WTC11 (cell line): ENCODE data around the gene RFX4. TPM values are rescaled to one million over a fixed set of nuclear protein-coding genes. Genes with fewer than 3 reads are reported as not detected.

Source experiments
- ATAC-seq: fragments of 200-7000 bp; cut with Tn5 transposase; 2 replicates; pipeline ENCODE4 v1.10.0; 2021; ENCODE audit warnings: mild to moderate bottlenecking, moderate library complexity
- CTCF ChIA-PET: fragments of 300-600 bp; sonication (Branson Sonifier 250); formaldehyde crosslinking; loops from one replicate; lab custom pipeline; 2021; ENCODE audit warnings: antibody characterized with exemption; lab: Charles Lee
- POLR2A ChIA-PET: fragments of 350-600 bp; sonication (Branson Sonifier 250); formaldehyde crosslinking; loops from one replicate; lab custom pipeline; 2021; ENCODE audit warnings: antibody characterized with exemption; lab: Charles Lee
- DNase-seq: peaks from one replicate; pipeline ENCODE4 v3.0.0; 2021; ENCODE audit warnings: low spot score
- H3K27ac Mint-ChIP-seq: 2 replicates; pipeline ENCODE4 v1.8.0; 2021; ENCODE audit warnings: mixed read lengths
- H3K27me3 Mint-ChIP-seq: 2 replicates; pipeline ENCODE4 v1.8.0; 2021; ENCODE audit warnings: low read depth, mild to moderate bottlenecking, moderate library complexity, mixed read lengths
- H3K36me3 Mint-ChIP-seq: 2 replicates; pipeline ENCODE4 v1.8.0; 2021; ENCODE audit warnings: mixed read lengths
- H3K4me1 Mint-ChIP-seq: 2 replicates; pipeline ENCODE4 v1.8.0; 2022; ENCODE audit warnings: mixed read lengths
- H3K4me3 Mint-ChIP-seq: 2 replicates; pipeline ENCODE4 v1.8.0; 2021; ENCODE audit warnings: mild to moderate bottlenecking, moderate library complexity, mixed read lengths
- H3K9me3 Mint-ChIP-seq: 2 replicates; pipeline ENCODE4 v1.8.0; 2021; ENCODE audit warnings: mixed read lengths
- CDX4 ChIP-seq: fragments of 250-450 bp; sonication (Bioruptor Pico); IDR thresholded peaks from 2 replicates; pipeline ENCODE4 v1.9.0; 2021; ENCODE audit warnings: moderate library complexity, mild to moderate bottlenecking, inconsistent platforms, borderline replicate concordance
- CTCF ChIP-seq: fragments of 200-600 bp; IDR thresholded peaks from 2 replicates; pipeline ENCODE4 v1.8.0; 2022; ENCODE audit warnings: antibody characterized with exemption
- EMX1 ChIP-seq: fragments of 250-450 bp; sonication (Bioruptor Pico); IDR thresholded peaks from 2 replicates; pipeline ENCODE4 v1.8.0; 2021; ENCODE audit warnings: mild to moderate bottlenecking
- FOXP1 ChIP-seq: sonication (generic); formaldehyde crosslinking; IDR thresholded peaks from 2 replicates; pipeline ENCODE4 v1.8.0; 2022; ENCODE audit warnings: missing genetic modification reagents, mild to moderate bottlenecking, moderate library complexity, borderline replicate concordance
- NR1H2 ChIP-seq: sonication (generic); formaldehyde crosslinking; IDR thresholded peaks from 2 replicates; pipeline ENCODE4 v1.9.0; 2021; ENCODE audit warnings: mild to moderate bottlenecking, moderate library complexity, missing genetic modification reagents
- NR3C1 ChIP-seq: sonication (generic); formaldehyde crosslinking; conservative IDR thresholded peaks from 2 replicates; pipeline ENCODE4 v1.8.1; 2023; ENCODE audit warnings: low read depth, mild to moderate bottlenecking, missing genetic modification reagents
- PRRX2 ChIP-seq: fragments of 250-450 bp; sonication (Bioruptor Pico); IDR thresholded peaks from 2 replicates; pipeline ENCODE4 v1.8.0; 2021; ENCODE audit warnings: mild to moderate bottlenecking
- RELA ChIP-seq: sonication (generic); formaldehyde crosslinking; IDR thresholded peaks from 2 replicates; pipeline ENCODE4 v1.8.1; 2022; ENCODE audit warnings: missing genetic modification reagents, mild to moderate bottlenecking, borderline replicate concordance
- SMAD4 ChIP-seq: sonication (generic); formaldehyde crosslinking; IDR thresholded peaks from 2 replicates; pipeline ENCODE4 v1.8.0; 2022; ENCODE audit warnings: mild to moderate bottlenecking, missing genetic modification reagents
- STAT6 ChIP-seq: sonication (generic); formaldehyde crosslinking; conservative IDR thresholded peaks from 2 replicates; pipeline ENCODE4 v1.8.1; 2023; ENCODE audit warnings: mild to moderate bottlenecking, low read depth, missing genetic modification reagents, moderate library complexity
- ZBTB21 ChIP-seq: sonication (generic); formaldehyde crosslinking; IDR thresholded peaks from 2 replicates; pipeline ENCODE4 v1.8.1; 2023; ENCODE audit warnings: mild to moderate bottlenecking, missing genetic modification reagents, borderline replicate concordance
- ZNF423 ChIP-seq: fragments of 250-450 bp; sonication (Bioruptor Pico); IDR thresholded peaks from 2 replicates; pipeline ENCODE4 v2.1.2; 2022; ENCODE audit warnings: mild to moderate bottlenecking, moderate library complexity
- total RNA-seq: library from RNA; stranded (reverse); gene quantifications from 3 replicates; pipeline ENCODE4 v1.2.3, GENCODE V29; 2021
- TF ChIP-seq, protein P1 (sequence below): sonication (generic); formaldehyde crosslinking; conservative IDR thresholded peaks from 2 replicates; pipeline ENCODE4 v1.8.1; 2022; ENCODE audit warnings: mild to moderate bottlenecking, missing genetic modification reagents
- TF ChIP-seq, protein P2 (sequence below): sonication (generic); formaldehyde crosslinking; IDR thresholded peaks from 2 replicates; pipeline ENCODE4 v1.8.1; 2022; ENCODE audit warnings: missing genetic modification reagents, borderline replicate concordance
- TF ChIP-seq, protein P3 (sequence below): fragments of 250-450 bp; sonication (Bioruptor Pico); conservative IDR thresholded peaks from 2 replicates; pipeline ENCODE4 v1.9.0; 2021; ENCODE audit warnings: mild to moderate bottlenecking
- TF ChIP-seq, protein P4 (sequence below): sonication (generic); formaldehyde crosslinking; IDR thresholded peaks from 2 replicates; pipeline ENCODE4 v1.8.1; 2023; ENCODE audit warnings: mild to moderate bottlenecking, missing genetic modification reagents
- TF ChIP-seq, protein P5 (sequence below): sonication (generic); formaldehyde crosslinking; IDR thresholded peaks from 2 replicates; pipeline ENCODE4 v1.8.0; 2022; ENCODE audit warnings: mild to moderate bottlenecking, missing genetic modification reagents
- TF ChIP-seq, protein P6 (sequence below): sonication (generic); formaldehyde crosslinking; IDR thresholded peaks from 2 replicates; pipeline ENCODE4 v1.8.0; 2023; ENCODE audit warnings: missing genetic modification reagents, mild to moderate bottlenecking, borderline replicate concordance
- TF ChIP-seq, protein P7 (sequence below): sonication (generic); formaldehyde crosslinking; IDR thresholded peaks from 2 replicates; pipeline ENCODE4 v1.8.1; 2022; ENCODE audit warnings: mild to moderate bottlenecking, missing genetic modification reagents, moderate library complexity, borderline replicate concordance

Gene RFX4
- total RNA-seq, 1 experiment from 2014 or later: 0.26 TPM

DNA sequence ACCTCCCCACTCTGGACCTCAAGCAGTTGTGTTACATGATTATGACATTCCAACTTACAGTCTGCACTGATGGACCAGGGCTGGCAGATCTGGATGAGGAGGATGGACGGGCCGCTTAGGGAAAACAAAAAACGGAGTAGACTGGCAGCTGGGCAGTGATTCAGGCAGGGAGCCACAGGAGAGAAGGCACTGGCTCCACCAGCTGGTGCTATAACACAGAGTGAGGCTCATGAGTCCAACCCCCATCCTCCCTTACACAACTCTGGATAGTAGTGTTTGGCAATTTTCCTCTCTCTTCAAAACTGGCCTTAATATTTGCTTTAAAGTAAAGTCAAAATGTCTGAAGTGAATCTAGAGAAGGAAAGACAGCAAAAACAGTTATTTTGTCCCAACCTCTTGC is 181.9 kb downstream of the RFX4 start:
- no peak for DNase-seq
- H3K4me1 Mint-ChIP-seq: peaks cover 67% of the 10 kb centered on the region
- ChIA-PET POLR2A (no interaction called here), CTCF (no interaction called here)
- H3K9me3 Mint-ChIP-seq: no peaks in the 10 kb centered on the region; the same call in 1 of the 2 replicates
- TF ChIP-seq EMX1: no peak
- no peak for TF ChIP-seq NR1H2 (CRISPR knock-in tag)
- TF ChIP-seq, protein P1, sequence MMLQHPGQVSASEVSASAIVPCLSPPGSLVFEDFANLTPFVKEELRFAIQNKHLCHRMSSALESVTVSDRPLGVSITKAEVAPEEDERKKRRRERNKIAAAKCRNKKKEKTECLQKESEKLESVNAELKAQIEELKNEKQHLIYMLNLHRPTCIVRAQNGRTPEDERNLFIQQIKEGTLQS (CRISPR knock-in tag): no peak
- no peak for TF ChIP-seq ZBTB21 (CRISPR knock-in tag)
- no peak for TF ChIP-seq FOXP1 (CRISPR knock-in tag)
- no peak for TF ChIP-seq RELA (CRISPR knock-in tag)
- TF ChIP-seq, protein P2, sequence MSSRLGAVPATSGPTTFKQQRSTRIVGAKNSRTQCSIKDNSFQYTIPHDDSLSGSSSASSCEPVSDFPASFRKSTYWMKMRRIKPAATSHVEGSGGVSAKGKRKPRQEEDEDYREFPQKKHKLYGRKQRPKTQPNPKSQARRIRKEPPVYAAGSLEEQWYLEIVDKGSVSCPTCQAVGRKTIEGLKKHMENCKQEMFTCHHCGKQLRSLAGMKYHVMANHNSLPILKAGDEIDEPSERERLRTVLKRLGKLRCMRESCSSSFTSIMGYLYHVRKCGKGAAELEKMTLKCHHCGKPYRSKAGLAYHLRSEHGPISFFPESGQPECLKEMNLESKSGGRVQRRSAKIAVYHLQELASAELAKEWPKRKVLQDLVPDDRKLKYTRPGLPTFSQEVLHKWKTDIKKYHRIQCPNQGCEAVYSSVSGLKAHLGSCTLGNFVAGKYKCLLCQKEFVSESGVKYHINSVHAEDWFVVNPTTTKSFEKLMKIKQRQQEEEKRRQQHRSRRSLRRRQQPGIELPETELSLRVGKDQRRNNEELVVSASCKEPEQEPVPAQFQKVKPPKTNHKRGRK (CRISPR knock-in tag): no peak
- TF ChIP-seq SMAD4 (CRISPR knock-in tag): no peak
- no peak for TF ChIP-seq PRRX2
- no peak for TF ChIP-seq CTCF
- no peak for TF ChIP-seq CDX4
- TF ChIP-seq, protein P3, sequence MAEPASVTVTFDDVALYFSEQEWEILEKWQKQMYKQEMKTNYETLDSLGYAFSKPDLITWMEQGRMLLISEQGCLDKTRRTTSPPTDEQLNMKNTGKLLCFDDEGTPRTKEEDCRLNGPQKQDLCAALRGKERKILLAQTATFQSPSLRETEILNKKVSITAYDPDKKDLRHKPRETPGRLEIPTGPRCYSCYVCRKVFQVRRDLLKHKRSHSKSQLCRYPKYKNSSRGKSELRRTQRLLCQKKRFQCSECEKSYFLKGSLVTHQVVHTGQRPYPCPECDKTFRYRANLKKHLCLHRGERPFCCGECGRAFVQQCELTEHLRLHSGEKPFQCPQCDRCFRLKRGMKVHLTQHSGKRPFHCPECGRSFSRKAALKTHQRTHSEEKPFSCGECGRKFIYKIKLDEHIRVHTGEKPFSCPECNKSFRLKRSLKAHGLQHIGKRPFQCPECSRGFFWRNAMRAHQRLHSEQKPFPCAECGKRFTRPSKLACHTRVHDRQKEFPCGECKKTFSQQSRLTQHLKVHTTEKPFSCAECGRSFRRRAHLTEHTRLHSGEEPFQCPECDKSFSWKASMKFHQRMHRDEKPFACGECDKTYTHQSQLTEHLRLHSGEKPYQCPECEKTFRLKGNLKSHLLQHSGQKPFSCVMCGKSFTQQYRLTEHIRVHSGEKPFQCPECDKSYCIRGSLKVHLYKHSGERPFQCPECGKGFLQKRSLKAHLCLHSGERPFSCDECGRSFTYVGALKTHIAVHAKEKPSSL (CRISPR knock-in tag): no peak
- TF ChIP-seq, protein P4, sequence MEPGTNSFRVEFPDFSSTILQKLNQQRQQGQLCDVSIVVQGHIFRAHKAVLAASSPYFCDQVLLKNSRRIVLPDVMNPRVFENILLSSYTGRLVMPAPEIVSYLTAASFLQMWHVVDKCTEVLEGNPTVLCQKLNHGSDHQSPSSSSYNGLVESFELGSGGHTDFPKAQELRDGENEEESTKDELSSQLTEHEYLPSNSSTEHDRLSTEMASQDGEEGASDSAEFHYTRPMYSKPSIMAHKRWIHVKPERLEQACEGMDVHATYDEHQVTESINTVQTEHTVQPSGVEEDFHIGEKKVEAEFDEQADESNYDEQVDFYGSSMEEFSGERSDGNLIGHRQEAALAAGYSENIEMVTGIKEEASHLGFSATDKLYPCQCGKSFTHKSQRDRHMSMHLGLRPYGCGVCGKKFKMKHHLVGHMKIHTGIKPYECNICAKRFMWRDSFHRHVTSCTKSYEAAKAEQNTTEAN (CRISPR knock-in tag): no peak
- no peak for TF ChIP-seq STAT6 (CRISPR knock-in tag)
- TF ChIP-seq, protein P5, sequence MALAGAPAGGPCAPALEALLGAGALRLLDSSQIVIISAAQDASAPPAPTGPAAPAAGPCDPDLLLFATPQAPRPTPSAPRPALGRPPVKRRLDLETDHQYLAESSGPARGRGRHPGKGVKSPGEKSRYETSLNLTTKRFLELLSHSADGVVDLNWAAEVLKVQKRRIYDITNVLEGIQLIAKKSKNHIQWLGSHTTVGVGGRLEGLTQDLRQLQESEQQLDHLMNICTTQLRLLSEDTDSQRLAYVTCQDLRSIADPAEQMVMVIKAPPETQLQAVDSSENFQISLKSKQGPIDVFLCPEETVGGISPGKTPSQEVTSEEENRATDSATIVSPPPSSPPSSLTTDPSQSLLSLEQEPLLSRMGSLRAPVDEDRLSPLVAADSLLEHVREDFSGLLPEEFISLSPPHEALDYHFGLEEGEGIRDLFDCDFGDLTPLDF: no peak
- TF ChIP-seq ZNF423 (CRISPR knock-in tag): no peak
- no peak for TF ChIP-seq NR3C1
- TF ChIP-seq, protein P6, sequence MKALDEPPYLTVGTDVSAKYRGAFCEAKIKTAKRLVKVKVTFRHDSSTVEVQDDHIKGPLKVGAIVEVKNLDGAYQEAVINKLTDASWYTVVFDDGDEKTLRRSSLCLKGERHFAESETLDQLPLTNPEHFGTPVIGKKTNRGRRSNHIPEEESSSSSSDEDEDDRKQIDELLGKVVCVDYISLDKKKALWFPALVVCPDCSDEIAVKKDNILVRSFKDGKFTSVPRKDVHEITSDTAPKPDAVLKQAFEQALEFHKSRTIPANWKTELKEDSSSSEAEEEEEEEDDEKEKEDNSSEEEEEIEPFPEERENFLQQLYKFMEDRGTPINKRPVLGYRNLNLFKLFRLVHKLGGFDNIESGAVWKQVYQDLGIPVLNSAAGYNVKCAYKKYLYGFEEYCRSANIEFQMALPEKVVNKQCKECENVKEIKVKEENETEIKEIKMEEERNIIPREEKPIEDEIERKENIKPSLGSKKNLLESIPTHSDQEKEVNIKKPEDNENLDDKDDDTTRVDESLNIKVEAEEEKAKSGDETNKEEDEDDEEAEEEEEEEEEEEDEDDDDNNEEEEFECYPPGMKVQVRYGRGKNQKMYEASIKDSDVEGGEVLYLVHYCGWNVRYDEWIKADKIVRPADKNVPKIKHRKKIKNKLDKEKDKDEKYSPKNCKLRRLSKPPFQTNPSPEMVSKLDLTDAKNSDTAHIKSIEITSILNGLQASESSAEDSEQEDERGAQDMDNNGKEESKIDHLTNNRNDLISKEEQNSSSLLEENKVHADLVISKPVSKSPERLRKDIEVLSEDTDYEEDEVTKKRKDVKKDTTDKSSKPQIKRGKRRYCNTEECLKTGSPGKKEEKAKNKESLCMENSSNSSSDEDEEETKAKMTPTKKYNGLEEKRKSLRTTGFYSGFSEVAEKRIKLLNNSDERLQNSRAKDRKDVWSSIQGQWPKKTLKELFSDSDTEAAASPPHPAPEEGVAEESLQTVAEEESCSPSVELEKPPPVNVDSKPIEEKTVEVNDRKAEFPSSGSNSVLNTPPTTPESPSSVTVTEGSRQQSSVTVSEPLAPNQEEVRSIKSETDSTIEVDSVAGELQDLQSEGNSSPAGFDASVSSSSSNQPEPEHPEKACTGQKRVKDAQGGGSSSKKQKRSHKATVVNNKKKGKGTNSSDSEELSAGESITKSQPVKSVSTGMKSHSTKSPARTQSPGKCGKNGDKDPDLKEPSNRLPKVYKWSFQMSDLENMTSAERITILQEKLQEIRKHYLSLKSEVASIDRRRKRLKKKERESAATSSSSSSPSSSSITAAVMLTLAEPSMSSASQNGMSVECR (CRISPR knock-in tag): no peak
- TF ChIP-seq, protein P7, sequence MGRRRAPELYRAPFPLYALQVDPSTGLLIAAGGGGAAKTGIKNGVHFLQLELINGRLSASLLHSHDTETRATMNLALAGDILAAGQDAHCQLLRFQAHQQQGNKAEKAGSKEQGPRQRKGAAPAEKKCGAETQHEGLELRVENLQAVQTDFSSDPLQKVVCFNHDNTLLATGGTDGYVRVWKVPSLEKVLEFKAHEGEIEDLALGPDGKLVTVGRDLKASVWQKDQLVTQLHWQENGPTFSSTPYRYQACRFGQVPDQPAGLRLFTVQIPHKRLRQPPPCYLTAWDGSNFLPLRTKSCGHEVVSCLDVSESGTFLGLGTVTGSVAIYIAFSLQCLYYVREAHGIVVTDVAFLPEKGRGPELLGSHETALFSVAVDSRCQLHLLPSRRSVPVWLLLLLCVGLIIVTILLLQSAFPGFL (CRISPR knock-in tag): no peak
- ATAC-seq: no peak
- no peaks in the 10 kb centered on the region; the same call in 1 of the 2 replicates for H3K36me3 Mint-ChIP-seq
- H3K27ac Mint-ChIP-seq: no peak overlapping the region
- no peaks in the 10 kb centered on the region for H3K27me3 Mint-ChIP-seq
- H3K4me3 Mint-ChIP-seq: no peak overlapping the region
